Chondrocyte (in vitro differentiated cells): ENCODE data around the gene PPL. TPM values are rescaled to one million over a fixed set of nuclear protein-coding genes. Genes with fewer than 3 reads are reported as not detected.

Experiments used
- DNase-seq: peaks from one replicate; pipeline ENCODE4 v3.0.0; 2021; ENCODE audit warnings: mixed read lengths, low spot score
- H3K27ac Mint-ChIP-seq: one replicate; pipeline ENCODE4 v1.8.0; 2021; ENCODE audit warnings: mild to moderate bottlenecking, moderate library complexity, mixed read lengths; ENCODE audit not compliant: unreplicated experiment
- H3K27me3 Mint-ChIP-seq: 2 replicates; pipeline ENCODE4 v1.8.0; 2021; ENCODE audit warnings: low read depth, mixed read lengths
- H3K36me3 Mint-ChIP-seq: 2 replicates; pipeline ENCODE4 v1.8.0; 2021; ENCODE audit warnings: low read depth, mixed read lengths
- H3K4me1 Mint-ChIP-seq: 2 replicates; pipeline ENCODE4 v1.8.0; 2021; ENCODE audit warnings: low read depth, mild to moderate bottlenecking, mixed read lengths
- H3K4me3 Mint-ChIP-seq: one replicate; pipeline ENCODE4 v1.8.0; 2021; ENCODE audit warnings: mild to moderate bottlenecking, moderate library complexity, mixed read lengths; ENCODE audit not compliant: unreplicated experiment
- H3K9me3 Mint-ChIP-seq: 2 replicates; pipeline ENCODE4 v1.8.0; 2021; ENCODE audit warnings: low read depth, mixed read lengths
- CTCF ChIP-seq: fragments of 200-600 bp; sonication (generic); IDR thresholded peaks from 2 replicates; pipeline ENCODE4 v1.5.0; 2021; ENCODE audit warnings: antibody characterized with exemption, mild to moderate bottlenecking, moderate library complexity
- total RNA-seq: library from RNA; stranded (reverse); gene quantifications from 3 replicates; pipeline ENCODE4 v1.2.1, GENCODE V29; 2021

PPL gene
- total RNA-seq, 1 donor from 2014 or later: 0.97 TPM

DNA sequence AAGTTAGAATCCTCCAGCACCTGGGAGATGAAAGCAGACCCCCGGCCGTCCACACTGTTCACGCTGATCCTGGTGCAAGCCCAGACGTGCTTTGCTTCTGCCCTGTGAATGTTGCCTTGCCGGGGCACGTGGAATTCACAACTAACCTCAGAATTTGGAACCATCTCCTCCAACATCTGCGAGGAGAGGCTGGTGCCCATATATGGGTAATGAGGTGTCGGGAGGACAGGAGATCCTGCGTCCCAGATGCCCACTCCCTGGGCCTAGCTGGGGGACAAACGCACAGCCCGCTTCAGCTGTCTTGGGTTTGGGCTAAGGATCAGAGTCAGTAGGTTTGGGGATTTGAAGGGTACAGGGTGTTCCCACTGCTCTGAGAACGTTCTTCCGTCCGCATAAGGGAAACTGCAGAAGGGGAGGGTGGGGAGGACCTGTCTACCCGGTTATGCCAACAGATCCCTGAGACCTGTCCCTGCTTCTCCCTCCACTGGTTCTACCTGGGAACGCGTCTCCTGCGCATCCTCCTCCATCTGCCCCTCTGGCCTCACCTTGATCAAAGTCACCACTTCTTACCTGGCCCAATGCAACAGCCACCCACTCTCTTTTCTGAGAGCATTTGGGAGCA lies 14.1 kb downstream of the PPL start:
- Mint-ChIP-seq H3K27ac (no peak overlapping the region), H3K4me3 (no peak overlapping the region), H3K36me3 (peaks cover 8% of the 10 kb centered on the region), H3K27me3 (peaks cover 15% of the 10 kb centered on the region), H3K9me3 (peaks cover 11% of the 10 kb centered on the region), H3K4me1 (no peaks in the 10 kb centered on the region)
- DNase-seq: no peak
- TF ChIP-seq CTCF: no peak

GRCh38 chr16:4920826-4921225 lies 16.1 kb downstream of the PPL start:
- no peak for TF ChIP-seq CTCF
- H3K4me1 Mint-ChIP-seq: peaks cover 10% of the 10 kb centered on the region
- DNase-seq: no peak
- H3K27me3 Mint-ChIP-seq: peaks cover 15% of the 10 kb centered on the region
- no peak overlapping the region for H3K27ac Mint-ChIP-seq
- H3K36me3 Mint-ChIP-seq: no peaks in the 10 kb centered on the region
- H3K9me3 Mint-ChIP-seq: no peaks in the 10 kb centered on the region
- H3K4me3 Mint-ChIP-seq: no peak overlapping the region

- H3K27me3 Mint-ChIP-seq: peaks cover 8% of the 10 kb centered on the region
- H3K36me3 Mint-ChIP-seq: no peaks in the 10 kb centered on the region
- no peak for TF ChIP-seq CTCF
- peaks cover 17% of the 10 kb centered on the region for H3K4me1 Mint-ChIP-seq
- H3K4me3 Mint-ChIP-seq: no peak overlapping the region
- H3K27ac Mint-ChIP-seq: no peak overlapping the region
- DNase-seq: no peak
- H3K9me3 Mint-ChIP-seq: no peaks in the 10 kb centered on the region
These were observed 18.1 kb downstream of the PPL start for GRCh38 chr16:4918781-4919251.

DNA sequence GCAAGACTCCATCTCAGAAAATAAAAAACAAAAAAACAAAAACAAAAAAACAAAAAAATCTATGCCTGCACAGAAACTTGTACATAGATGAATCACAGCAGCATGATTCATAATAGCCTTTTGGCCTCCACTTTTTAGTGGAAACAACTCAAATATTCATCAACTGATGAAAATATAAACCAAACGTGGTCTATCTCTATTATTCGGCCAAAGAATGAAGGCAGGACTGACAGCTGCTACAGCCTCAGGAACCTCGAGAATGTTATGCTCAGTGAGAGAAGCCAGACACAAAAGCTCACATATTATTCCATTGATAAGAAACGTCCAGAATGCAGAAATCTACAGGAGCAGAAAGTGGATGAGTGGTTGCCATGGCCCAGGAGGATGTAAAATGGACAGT lies 19.8 kb downstream of the PPL start:
- Mint-ChIP-seq H3K4me1 (peaks cover 21% of the 10 kb centered on the region), H3K27me3 (no peaks in the 10 kb centered on the region), H3K36me3 (no peaks in the 10 kb centered on the region), H3K9me3 (no peaks in the 10 kb centered on the region), H3K27ac (no peak overlapping the region), H3K4me3 (no peak overlapping the region)
- no peak for TF ChIP-seq CTCF
- no peak for DNase-seq

DNA sequence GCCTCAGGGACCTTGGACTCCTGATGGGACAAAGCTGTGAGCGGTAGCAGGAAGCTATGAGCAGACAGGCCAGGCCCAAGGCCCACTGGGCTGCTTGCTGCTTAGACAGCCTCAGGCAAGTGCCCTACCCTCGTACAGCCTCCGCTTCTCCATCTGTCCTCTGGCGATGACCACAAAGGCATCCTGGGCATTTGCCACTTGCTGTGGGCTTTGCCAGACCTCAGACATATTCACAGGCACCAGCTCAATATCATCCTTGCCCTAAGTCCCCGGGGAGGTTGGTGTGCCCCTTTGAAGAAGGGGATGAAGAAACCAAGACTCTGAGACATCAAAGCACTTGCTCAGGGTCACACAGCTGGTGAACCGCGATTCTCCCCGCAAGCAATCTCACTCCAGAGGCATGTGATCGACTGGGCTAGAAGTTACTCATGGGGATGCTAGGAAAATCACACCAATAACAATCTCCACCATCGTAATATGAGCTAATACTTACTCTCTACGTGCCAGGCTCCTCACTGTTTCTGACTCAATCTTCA lies 21.7 kb downstream of the PPL start:
- Mint-ChIP-seq H3K27me3 (no peaks in the 10 kb centered on the region), H3K9me3 (no peaks in the 10 kb centered on the region), H3K36me3 (no peaks in the 10 kb centered on the region), H3K4me3 (no peak overlapping the region), H3K27ac (peak overlapping the region; percentile 69), H3K4me1 (peaks cover 24% of the 10 kb centered on the region)
- no peak for DNase-seq
- no peak for TF ChIP-seq CTCF
